Transverse colon (tissue), 4 donors: ENCODE results near the gene CPS1. TPM values are rescaled to one million over a fixed set of nuclear protein-coding genes. Genes with fewer than 3 reads are reported as not detected.

Source experiments
- DNase-seq: peaks from one replicate; pipeline ENCODE4 v3.0.0-alpha.2; 2019
- H3K27ac ChIP-seq, 4 donors: fragments of 200-600 bp; sonication (generic); 2 replicates each; pipeline ENCODE4 v1.5.1; 2016 to 2018; ENCODE audit warnings: inconsistent platforms in 4 of 4
- H3K27me3 ChIP-seq: fragments of 200-600 bp; sonication (generic); 2 replicates; pipeline ENCODE4 v1.5.1; 2017; ENCODE audit warnings: inconsistent platforms
- H3K36me3 ChIP-seq, 4 donors: fragments of 200-600 bp; sonication (generic); 2 replicates each; pipeline ENCODE4 v1.5.1; 2017 to 2019; ENCODE audit warnings: inconsistent platforms in 4 of 4
- H3K4me1 ChIP-seq, 4 donors: fragments of 200-600 bp; sonication (generic); 2 replicates each; pipeline ENCODE4 v1.5.1; 2017 to 2020; ENCODE audit warnings: inconsistent platforms in 4 of 4
- H3K4me3 ChIP-seq, 4 donors: fragments of 200-600 bp; sonication (generic); 1 replicate in 1 of 4; 2 replicates in 3 of 4; pipeline versions ENCODE4 v1.5.1 to v1.6.1; 2017 to 2019; ENCODE audit warnings: inconsistent platforms in 4 of 4
- H3K9me3 ChIP-seq, 2 donors: fragments of 200-600 bp; sonication (generic); 2 replicates each; pipeline ENCODE4 v1.5.1; 2017 to 2019; ENCODE audit warnings: inconsistent platforms in 2 of 2
- CTCF ChIP-seq, 5 experiments: fragments of 200-600 bp in 3 of 5; fragments of 450-650 bp in 2 of 5; sonication (generic) in 3 of 5; IDR thresholded peaks; 1 replicate in 2 of 5; 2 replicates in 3 of 5; pipeline ENCODE4 v1.5.1; 2016 to 2017; ENCODE audit warnings: antibody characterized with exemption in 5 of 5, inconsistent platforms in 3 of 5, mild to moderate bottlenecking in 2 of 5, moderate library complexity in 1 of 5
- EP300 ChIP-seq: sonication (generic); formaldehyde crosslinking; IDR thresholded peaks from one replicate; pipeline ENCODE4 v1.6.1; 2017; ENCODE audit warnings: antibody characterized with exemption, low read depth
- POLR2A ChIP-seq: fragments of 450-650 bp; IDR thresholded peaks from one replicate; pipeline ENCODE4 v1.6.1; 2016; ENCODE audit warnings: antibody characterized with exemption, mild to moderate bottlenecking, moderate library complexity
- POLR2AphosphoS5 ChIP-seq, 3 donors: sonication (generic); formaldehyde crosslinking; IDR thresholded peaks; one replicate each; pipeline ENCODE4 v1.6.1; 2016; ENCODE audit warnings: antibody characterized with exemption in 3 of 3
- WGBS, 2 donors: methylation state at CpG; one replicate each; pipeline ENCODE4 v1.1.5; 2018; ENCODE audit warnings: low coverage in 1 of 2; 5-methylcytosine and 5-hydroxymethylcytosine counted together
- in situ Hi-C, 4 donors: fragments of 200-750 bp; cut with MboI; loops; one replicate each; pipeline versions ENCODE4 v1.15.0 to v1.15.1; 2017; ENCODE audit warnings: low sequenced_read_pairs in 3 of 4, low pct_ligation_motif_present in 1 of 4, low pct_unique_long_range_greater_than_20kb in 1 of 4
- intact Hi-C: fragments of 100-400 bp; cut with DNase I; formaldehyde crosslinking; loops from one replicate; pipeline ENCODE4 v1.15.1; 2023; ENCODE audit warnings: low total_unique reads
- total RNA-seq, 4 donors: library from RNA; depleted of rRNA; stranded (reverse); fragments of >200 nt; gene quantifications; one replicate each; pipeline ENCODE4 v1.1.0, GENCODE V29; 2016

Gene CPS1
- total RNA-seq, 4 donors from 2014 or later: 0.32 to 0.68 TPM; not detected in 2

- Histone ChIP-seq H3K9me3 (no peaks in the 10 kb centered on the region), H3K4me1 (no peaks in the 10 kb centered on the region), H3K27ac (no peak overlapping the region), H3K4me3 (no peak overlapping the region), H3K27me3 (no peaks in the 10 kb centered on the region), H3K36me3 (no peaks in the 10 kb centered on the region)
- TF ChIP-seq CTCF (IDR thresholded peaks at IDR 0.05): no peak
- no peak for TF ChIP-seq POLR2AphosphoS5 (IDR thresholded peaks at IDR 0.05)
- no peak for TF ChIP-seq EP300
- no peak for TF ChIP-seq POLR2A
- intact Hi-C loops (no loop called here), in situ Hi-C loops (no loop called here)
- DNase-seq: no peak
- WGBS, 2 donors: 67 to 75% methylated on average over 1 of the region's 1 CpG
Observed at GRCh38 chr2:210673117-210673516, 116.7 kb downstream of the CPS1 start.

- no peak overlapping the region for H3K4me3 ChIP-seq
- no peak for TF ChIP-seq EP300
- TF ChIP-seq POLR2A: no peak
- no peak for TF ChIP-seq CTCF (IDR thresholded peaks at IDR 0.05)
- TF ChIP-seq POLR2AphosphoS5 (IDR thresholded peaks at IDR 0.05): no peak
- in situ Hi-C loops (no loop called here), intact Hi-C loops (no loop called here)
- no peaks in the 10 kb centered on the region for H3K9me3 ChIP-seq
- WGBS, 2 donors: 74 to 91% methylated on average over 3 of the region's 3 CpGs
- no peaks in the 10 kb centered on the region for H3K4me1 ChIP-seq
- DNase-seq: no peak
- H3K36me3 ChIP-seq: no peaks in the 10 kb centered on the region
- H3K27ac ChIP-seq: no peak overlapping the region
- H3K27me3 ChIP-seq: no peaks in the 10 kb centered on the region
Observed at GRCh38 chr2:210676067-210676466, 119.7 kb downstream of the CPS1 start.

GRCh38 chr2:210681491-210681890 is 125.1 kb downstream of the CPS1 start:
- TF ChIP-seq EP300 (no peak), POLR2AphosphoS5 (IDR thresholded peaks at IDR 0.05) (no peak), POLR2A (no peak), CTCF (IDR thresholded peaks at IDR 0.05) (no peak)

GRCh38 chr2:210686401-210686800 is 130.0 kb downstream of the CPS1 start:
- intact Hi-C loops: no loop called here
- Histone ChIP-seq H3K27ac (no peak overlapping the region), H3K36me3 (no peaks in the 10 kb centered on the region), H3K27me3 (no peaks in the 10 kb centered on the region), H3K4me1 (no peaks in the 10 kb centered on the region), H3K4me3 (no peak overlapping the region), H3K9me3 (no peaks in the 10 kb centered on the region)
- no peak for DNase-seq
- in situ Hi-C loops: no loop called here
- no peak for TF ChIP-seq EP300
- no peak for TF ChIP-seq POLR2A
- no peak for TF ChIP-seq POLR2AphosphoS5 (IDR thresholded peaks at IDR 0.05)
- TF ChIP-seq CTCF (IDR thresholded peaks at IDR 0.05): no peak
- WGBS, 2 donors: 47 to 64% methylated on average over 3 of the region's 3 CpGs

More at GRCh38 chr2:210681491-210681890, 125.1 kb downstream of the CPS1 start:
- DNase-seq: no peak
- no peak overlapping the region for H3K27ac ChIP-seq
- intact Hi-C loops (no loop called here), in situ Hi-C loops (no loop called here)
- no peaks in the 10 kb centered on the region for H3K27me3 ChIP-seq
- H3K36me3 ChIP-seq: no peaks in the 10 kb centered on the region
- no peak overlapping the region for H3K4me3 ChIP-seq
- no peaks in the 10 kb centered on the region for H3K9me3 ChIP-seq
- H3K4me1 ChIP-seq: no peaks in the 10 kb centered on the region
